Ramos (cell line): ENCODE data around the gene SNRPN.
"Not testable (repeated sequence)": the region's sequence is repeated elsewhere in the genome, so short reads cannot be mapped to it uniquely, and the experiment has no call there.

Source experiments
- in situ Hi-C: fragments of 300-500 bp; cut with MboI; formaldehyde crosslinking; loops from one replicate; pipeline ENCODE4 v1.14.3; 2022; ENCODE audit warnings: low sequenced_read_pairs; ENCODE audit not compliant: unreplicated experiment

Gene SNRPN

DNA sequence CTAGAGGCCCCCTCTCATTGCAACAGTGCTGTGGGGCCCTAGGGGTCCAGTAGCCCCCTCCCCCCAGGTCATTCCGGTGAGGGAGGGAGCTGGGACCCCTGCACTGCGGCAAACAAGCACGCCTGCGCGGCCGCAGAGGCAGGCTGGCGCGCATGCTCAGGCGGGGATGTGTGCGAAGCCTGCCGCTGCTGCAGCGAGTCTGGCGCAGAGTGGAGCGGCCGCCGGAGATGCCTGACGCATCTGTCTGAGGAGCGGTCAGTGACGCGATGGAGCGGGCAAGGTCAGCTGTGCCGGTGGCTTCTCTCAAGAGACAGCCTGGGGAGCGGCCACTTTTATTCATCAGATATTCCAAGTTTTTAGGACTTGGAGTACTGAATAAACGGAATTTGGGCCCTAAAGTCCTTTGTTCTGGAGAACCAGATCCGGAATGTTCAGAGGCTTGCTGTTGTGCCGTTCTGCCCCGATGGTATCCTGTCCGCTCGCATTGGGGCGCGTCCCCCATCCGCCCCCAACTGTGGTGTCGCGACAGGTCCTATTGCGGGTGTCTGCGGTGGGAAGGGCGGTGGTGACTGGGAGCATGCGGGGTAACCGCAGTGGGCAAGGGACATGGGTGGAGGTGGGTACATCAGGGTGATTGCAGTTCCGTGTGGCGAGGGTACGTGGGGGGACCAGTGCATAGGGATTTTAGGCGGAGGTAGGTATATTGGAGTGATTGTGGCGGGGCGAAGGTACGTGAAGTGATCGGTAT is at the start of gene SNRPN, which contains the start of gene SNURF:
SNRPN (plus strand) TSS at position 205 of the 748 bp plus-strand sequence. CDS start 19,467 bp downstream, outside the sequence.
SNURF (plus strand) TSS at position 205 of the 748 bp plus-strand sequence; CDS start at position 267, 62 bp downstream.
- in situ Hi-C loops = no loop called here

GRCh38 chr15:24916305-24917009 is 38.3 kb upstream of the SNRPN start:
- in situ Hi-C loops = no loop called here

DNA sequence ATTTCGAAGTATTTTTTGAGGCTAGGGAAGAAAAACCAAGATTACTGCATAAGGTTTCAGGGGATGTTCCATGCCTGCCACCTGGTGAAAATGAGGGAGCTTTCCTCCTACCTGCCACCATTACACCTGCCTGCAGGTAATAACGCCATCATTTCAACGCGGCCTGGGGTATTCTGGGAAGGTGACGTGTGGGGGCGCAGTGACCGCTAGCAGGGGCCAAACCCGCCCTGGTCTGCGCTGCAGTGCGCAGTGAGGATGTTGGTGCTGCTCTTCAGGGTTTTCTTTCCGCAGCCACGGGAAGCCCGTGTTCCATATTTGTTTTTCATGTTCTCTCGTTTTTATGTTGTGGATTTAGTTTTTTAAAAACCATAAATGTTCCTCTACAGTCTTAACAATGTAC is 37.4 kb upstream of the SNRPN start:
- in situ Hi-C loops = no loop called here

- in situ Hi-C loops = no loop called here
These were observed 35.3 kb upstream of the SNRPN start for GRCh38 chr15:24919446-24919845.

GRCh38 chr15:24922781-24923180 is 32.0 kb upstream of the SNRPN start:
- in situ Hi-C loops = not testable (repeated sequence)

- in situ Hi-C loops = no loop called here
These were observed 30.6 kb upstream of the SNRPN start for GRCh38 chr15:24924153-24924552.

- in situ Hi-C loops = no loop called here
These were observed 30.2 kb upstream of the SNRPN start for GRCh38 chr15:24924621-24925020.

DNA sequence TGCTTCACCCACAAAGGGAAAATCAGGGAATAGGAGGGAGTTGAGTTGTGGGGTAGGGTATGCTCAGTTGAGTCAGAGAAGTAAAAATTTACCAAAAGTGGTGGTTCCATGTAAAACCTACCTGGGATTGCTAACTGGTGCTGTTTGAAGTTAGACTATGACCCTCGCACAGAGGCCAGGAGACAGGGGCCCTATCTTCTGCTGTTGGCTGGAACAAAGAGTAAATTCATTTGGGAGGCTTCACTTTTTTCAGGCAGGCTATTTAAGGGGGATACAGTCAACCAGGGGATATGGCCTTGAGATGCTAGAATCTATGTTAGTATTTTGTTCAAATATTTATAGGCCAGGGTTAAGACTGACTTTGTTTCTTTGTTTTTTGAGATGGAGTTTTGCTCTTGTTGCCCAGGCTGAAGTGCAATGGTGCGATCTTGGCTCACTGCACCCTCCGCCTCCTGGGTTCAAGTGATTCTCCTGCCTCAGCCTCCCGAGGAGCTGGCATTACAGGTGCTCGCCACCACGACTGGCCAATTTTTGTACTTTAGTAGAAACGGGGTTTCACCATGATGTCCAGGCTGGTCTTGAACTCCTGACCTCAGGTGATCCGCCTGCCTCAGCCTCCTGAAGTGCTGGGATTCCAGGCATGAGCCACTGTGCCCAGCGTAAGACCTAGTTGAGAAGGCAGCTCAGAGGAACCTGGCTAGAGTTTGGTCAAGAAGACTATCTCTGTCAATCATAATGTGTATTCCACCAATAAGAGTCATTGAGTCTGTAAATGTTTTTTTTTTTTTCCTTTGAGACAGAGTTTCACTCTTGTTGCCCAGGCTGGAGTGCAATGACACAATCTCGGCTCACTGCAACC is 22.7 kb upstream of the SNRPN start:
- in situ Hi-C loops = not testable (repeated sequence)

- in situ Hi-C loops = no loop called here
These were observed 21.1 kb upstream of the SNRPN start for GRCh38 chr15:24933716-24934115.

DNA sequence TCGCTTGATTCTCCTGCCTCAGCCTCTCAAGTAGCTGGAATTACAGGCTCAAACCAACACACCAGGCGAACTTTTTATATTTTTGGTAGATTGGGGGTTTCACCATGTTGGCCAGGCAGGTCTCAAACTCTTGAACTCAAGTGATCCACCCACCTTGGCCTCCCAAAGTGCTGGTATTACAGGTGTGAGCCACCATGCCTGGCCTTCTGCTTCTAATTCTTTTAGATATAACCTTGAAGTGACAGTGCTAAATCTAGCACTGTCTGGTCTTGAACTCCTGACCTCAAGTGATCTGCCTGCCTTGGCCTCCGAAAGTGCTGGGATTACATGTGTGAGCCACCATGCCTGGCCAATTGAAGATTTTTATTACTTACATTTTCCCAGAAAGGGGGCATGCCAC is 16.6 kb upstream of the SNRPN start:
- in situ Hi-C loops = not testable (repeated sequence)

GRCh38 chr15:24940236-24940635 is 14.6 kb upstream of the SNRPN start:
- in situ Hi-C loops = no loop called here

DNA sequence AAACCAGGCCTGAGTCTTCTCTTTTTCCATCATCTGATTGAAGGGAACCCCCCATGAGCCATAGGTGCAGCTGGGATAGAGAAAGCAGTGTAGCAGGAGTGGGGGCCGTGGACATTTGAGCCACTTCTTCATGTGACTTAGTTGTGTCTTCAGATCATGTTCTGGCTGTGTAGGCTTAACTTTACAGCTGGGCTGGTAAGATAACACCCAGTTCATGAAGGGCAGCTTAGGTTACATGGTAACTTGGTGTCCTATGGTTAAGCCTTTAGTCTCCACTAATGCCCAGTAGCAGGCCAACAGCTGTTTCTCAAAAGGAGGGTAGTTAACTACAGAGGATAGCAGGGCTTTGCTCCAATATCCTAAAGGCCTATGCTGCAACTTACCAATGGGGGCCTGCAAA is 11.4 kb upstream of the SNRPN start:
- in situ Hi-C loops = no loop called here

- in situ Hi-C loops = no loop called here
These were observed 9.8 kb upstream of the SNRPN start for GRCh38 chr15:24944954-24945353.

DNA sequence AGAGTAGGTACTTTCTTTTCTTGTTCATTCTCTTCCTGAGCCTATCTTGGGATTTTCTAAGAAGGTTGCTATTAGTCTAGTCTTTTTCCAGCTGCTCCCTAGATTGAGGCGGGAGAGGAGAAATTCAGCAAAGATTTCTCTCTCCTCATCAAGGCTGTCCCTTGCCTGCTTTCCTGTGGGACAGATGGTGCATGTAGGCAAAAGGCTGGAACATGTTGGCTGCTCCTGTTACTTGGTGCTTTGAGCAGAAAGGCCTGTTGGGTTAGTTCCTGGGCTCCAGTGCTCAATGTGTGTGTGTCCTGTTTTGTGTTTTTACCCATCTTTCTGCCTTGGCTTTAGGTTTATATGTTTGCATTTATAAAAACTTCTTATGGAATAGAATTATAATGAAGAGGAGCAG is 9.1 kb upstream of the SNRPN start:
- in situ Hi-C loops = no loop called here

- in situ Hi-C loops = no loop called here
These were observed 6.3 kb upstream of the SNRPN start for GRCh38 chr15:24948495-24948894.

DNA sequence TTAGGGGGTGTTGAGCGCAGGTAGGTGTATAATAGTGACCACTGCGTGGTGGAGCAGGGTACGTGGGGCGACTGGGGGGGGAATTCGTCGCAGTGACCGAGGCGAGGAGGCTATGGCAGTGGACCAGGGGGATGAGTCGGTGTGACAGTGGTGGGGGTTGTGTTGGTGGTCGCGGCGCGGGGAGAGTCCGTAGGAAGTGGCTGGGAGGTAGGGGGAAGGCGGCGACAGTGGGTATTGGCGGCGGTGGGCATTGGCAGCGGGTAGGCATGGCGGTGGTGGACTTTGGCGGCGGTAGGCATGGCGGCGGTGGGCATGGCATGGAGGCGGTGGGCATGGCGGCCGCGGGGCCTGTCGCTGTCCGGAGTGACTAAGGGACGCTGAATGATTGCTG is 739 bp downstream of the SNRPN start:
- in situ Hi-C loops = no loop called here

DNA sequence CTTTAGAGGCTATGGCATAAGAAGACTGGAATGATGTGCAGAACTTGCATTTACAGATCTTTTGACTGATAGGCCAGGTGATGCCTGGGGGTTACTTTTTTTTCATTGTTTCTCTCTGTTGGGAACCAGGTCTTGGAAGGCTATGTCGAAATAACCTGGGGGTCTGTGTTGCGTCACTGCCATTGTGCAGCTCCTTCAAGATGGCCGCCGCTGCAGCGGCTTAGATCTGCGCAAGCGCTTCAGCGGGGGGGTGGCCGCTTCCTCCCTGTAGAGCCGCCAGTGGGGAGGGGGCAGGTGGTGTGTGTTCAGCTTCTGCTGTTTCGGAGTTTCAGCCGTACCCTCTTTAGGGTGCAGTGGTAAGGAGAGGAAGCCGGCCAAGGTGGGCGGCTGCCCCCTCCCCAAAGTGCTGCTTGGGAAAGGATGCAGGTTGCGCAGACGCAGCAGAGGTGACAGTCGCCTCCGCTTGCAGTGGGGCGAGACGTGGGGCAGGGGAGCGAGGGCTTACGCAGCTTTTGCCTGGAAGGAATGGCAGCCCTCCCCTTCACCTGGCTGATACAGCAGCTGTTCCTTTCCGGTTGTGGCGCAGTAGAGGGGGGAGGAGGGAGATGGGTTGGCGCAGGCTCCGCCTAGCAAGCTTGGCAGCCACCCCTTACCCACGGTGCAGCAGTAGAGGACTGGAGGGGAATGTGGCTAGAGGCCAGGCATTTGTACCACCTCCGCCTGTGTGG is 1.5 kb downstream of the SNRPN start:
- in situ Hi-C loops = no loop called here

DNA sequence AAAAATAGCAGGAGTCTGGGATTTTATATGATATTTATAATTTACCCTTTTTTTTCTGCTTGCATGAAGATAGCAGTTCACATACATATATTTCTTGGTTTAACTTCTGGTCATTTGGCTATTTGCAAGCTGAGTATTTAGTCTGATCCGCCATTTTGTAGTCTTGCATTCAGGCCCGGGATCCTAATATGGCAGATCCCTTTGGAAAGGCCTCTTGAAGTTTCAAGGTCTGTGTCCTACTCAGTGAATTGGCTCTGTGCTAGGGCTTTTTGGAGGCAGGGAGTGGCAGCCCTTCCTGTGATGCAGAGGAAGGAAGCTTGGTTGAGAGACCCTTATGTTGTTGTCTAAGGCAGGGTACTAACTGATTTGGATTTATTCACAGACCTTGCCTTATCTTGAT is 2.9 kb downstream of the SNRPN start:
- in situ Hi-C loops = no loop called here

GRCh38 chr15:24961967-24962366 is 7.2 kb downstream of the SNRPN start:
- in situ Hi-C loops = no loop called here

DNA sequence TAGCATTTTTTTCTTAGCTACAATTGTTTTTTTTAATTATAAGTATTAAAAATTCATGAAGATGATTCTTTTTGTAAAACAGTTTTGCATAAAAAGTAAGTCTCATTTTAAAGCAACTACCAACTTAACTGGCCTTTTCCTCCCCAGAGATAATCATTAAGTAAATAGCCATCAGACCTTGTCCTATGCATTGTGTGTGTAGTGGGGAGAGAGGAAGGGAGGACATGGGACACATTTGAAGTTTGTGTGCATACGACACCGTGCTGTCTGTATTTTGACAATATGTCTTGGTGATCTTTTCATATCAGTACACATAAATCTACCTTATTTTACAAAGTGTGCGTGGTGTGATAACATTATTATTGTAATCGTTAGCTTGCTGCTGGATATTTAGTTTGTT is 8.1 kb downstream of the SNRPN start:
- in situ Hi-C loops = no loop called here
